Right atrium auricular region (tissue), 2 donors: ENCODE results near the gene PCSK2. TPM values are rescaled to one million over a fixed set of nuclear protein-coding genes. Genes with fewer than 3 reads are reported as not detected.

Experiments used
- DNase-seq: peaks from one replicate; pipeline ENCODE4 v3.0.0-alpha.2; 2019; ENCODE audit warnings: low spot score
- H3K27ac ChIP-seq, 2 donors: fragments of 200-600 bp; sonication (generic); 1 replicate in 1 of 2; 2 replicates in 1 of 2; pipeline ENCODE4 v1.5.1; 2016 to 2019
- H3K27me3 ChIP-seq, 2 donors: fragments of 200-600 bp; sonication (generic); one replicate each; pipeline versions ENCODE4 v1.5.1 to v1.6.0; 2017 to 2019
- H3K36me3 ChIP-seq: fragments of 200-600 bp; sonication (generic); one replicate; pipeline ENCODE4 v1.5.1; 2016
- H3K4me1 ChIP-seq, 2 donors: fragments of 200-600 bp; sonication (generic); one replicate each; pipeline versions ENCODE4 v1.5.1 to v1.6.0; 2017 to 2019
- H3K4me3 ChIP-seq, 2 donors: fragments of 200-600 bp; sonication (generic); 1 replicate in 1 of 2; 2 replicates in 1 of 2; pipeline ENCODE4 v1.5.1; 2017 to 2019; ENCODE audit warnings: mild to moderate bottlenecking in 1 of 2, moderate library complexity in 1 of 2
- H3K9me3 ChIP-seq, 2 donors: fragments of 200-600 bp; sonication (generic); one replicate each; pipeline ENCODE4 v1.5.1; 2019
- CTCF ChIP-seq, 2 donors: fragments of 200-600 bp; sonication (generic); IDR thresholded peaks; one replicate each; pipeline ENCODE4 v1.5.1; 2019; ENCODE audit warnings: antibody characterized with exemption in 2 of 2
- total RNA-seq, 2 donors: library from RNA; depleted of rRNA; stranded (reverse); fragments of >200 nt; gene quantifications; one replicate each; pipeline ENCODE4 v1.1.0, GENCODE V29; 2016

The PCSK2 gene
- total RNA-seq, 2 donors from 2014 or later: 1.6 to 2.6 TPM

- H3K4me3 ChIP-seq: no peak overlapping the region
- no peak for DNase-seq
- H3K9me3 ChIP-seq: no peaks in the 10 kb centered on the region
- no peaks in the 10 kb centered on the region for H3K27me3 ChIP-seq
- H3K27ac ChIP-seq: no peak overlapping the region
- H3K4me1 ChIP-seq: no peaks in the 10 kb centered on the region
- TF ChIP-seq CTCF (IDR thresholded peaks at IDR 0.05): no peak
- no peaks in the 10 kb centered on the region for H3K36me3 ChIP-seq
Measured at GRCh38 chr20:17452441-17452840, 225.6 kb downstream of the PCSK2 start.

- H3K4me1 ChIP-seq: no peaks in the 10 kb centered on the region
- DNase-seq: no peak
- no peaks in the 10 kb centered on the region for H3K36me3 ChIP-seq
- H3K27me3 ChIP-seq: no peaks in the 10 kb centered on the region
- no peak for TF ChIP-seq CTCF (IDR thresholded peaks at IDR 0.05)
- H3K9me3 ChIP-seq: no peaks in the 10 kb centered on the region
- no peak overlapping the region for H3K4me3 ChIP-seq
- H3K27ac ChIP-seq: no peak overlapping the region
Measured at GRCh38 chr20:17453592-17453991, 226.8 kb downstream of the PCSK2 start.

- Histone ChIP-seq H3K9me3 (no peaks in the 10 kb centered on the region), H3K4me1 (no peaks in the 10 kb centered on the region), H3K27ac (no peak overlapping the region), H3K36me3 (no peaks in the 10 kb centered on the region), H3K27me3 (no peaks in the 10 kb centered on the region), H3K4me3 (no peak overlapping the region)
- no peak for DNase-seq
- no peak for TF ChIP-seq CTCF (IDR thresholded peaks at IDR 0.05)
Measured at GRCh38 chr20:17456279-17456678, 229.4 kb downstream of the PCSK2 start.

- Histone ChIP-seq H3K9me3 (no peaks in the 10 kb centered on the region), H3K4me1 (no peaks in the 10 kb centered on the region), H3K27me3 (no peaks in the 10 kb centered on the region), H3K4me3 (no peak overlapping the region), H3K36me3 (no peaks in the 10 kb centered on the region), H3K27ac (no peak overlapping the region)
- TF ChIP-seq CTCF (IDR thresholded peaks at IDR 0.05): no peak
- no peak for DNase-seq
Measured at GRCh38 chr20:17457079-17457478, 230.2 kb downstream of the PCSK2 start.

GRCh38 chr20:17457588-17458190 is 230.8 kb downstream of the PCSK2 start:
- DNase-seq: no peak
- no peaks in the 10 kb centered on the region for H3K36me3 ChIP-seq

More at GRCh38 chr20:17457588-17458190, 230.8 kb downstream of the PCSK2 start:
- TF ChIP-seq CTCF (IDR thresholded peaks at IDR 0.05): no peak
- Histone ChIP-seq H3K27me3 (no peaks in the 10 kb centered on the region), H3K27ac (no peak overlapping the region), H3K9me3 (no peaks in the 10 kb centered on the region), H3K4me3 (no peak overlapping the region), H3K4me1 (no peaks in the 10 kb centered on the region)
